ENCODE results near the gene PDIA5. TPM values are rescaled to one million over a fixed set of nuclear protein-coding genes. Genes with fewer than 3 reads are reported as not detected.

PDIA5 gene
- total RNA-seq, 4 donors from 2014 or later: 3.9 to 13.0 (median 12.0) TPM

DNA sequence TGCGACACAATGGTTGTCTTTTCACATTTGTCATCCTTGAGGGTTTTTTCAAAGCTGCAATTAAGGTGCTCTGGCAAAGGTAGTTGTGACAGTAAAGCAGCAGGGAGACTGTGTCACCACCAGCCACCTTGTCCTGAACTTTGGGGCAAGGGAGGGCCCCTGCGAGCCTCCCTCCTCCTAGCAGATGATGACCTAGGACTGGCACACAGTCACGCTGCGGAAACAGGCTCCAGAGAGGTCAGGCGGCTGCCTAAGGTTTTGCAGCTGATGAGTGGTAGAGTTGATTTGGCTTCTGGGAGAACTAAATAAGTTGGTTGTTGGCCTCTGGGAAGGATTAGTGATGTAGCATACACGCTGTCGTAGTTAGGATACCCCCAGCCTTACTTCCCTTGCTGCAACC is 62.7 kb downstream of the PDIA5 start:
- TF ChIP-seq, protein P1, sequence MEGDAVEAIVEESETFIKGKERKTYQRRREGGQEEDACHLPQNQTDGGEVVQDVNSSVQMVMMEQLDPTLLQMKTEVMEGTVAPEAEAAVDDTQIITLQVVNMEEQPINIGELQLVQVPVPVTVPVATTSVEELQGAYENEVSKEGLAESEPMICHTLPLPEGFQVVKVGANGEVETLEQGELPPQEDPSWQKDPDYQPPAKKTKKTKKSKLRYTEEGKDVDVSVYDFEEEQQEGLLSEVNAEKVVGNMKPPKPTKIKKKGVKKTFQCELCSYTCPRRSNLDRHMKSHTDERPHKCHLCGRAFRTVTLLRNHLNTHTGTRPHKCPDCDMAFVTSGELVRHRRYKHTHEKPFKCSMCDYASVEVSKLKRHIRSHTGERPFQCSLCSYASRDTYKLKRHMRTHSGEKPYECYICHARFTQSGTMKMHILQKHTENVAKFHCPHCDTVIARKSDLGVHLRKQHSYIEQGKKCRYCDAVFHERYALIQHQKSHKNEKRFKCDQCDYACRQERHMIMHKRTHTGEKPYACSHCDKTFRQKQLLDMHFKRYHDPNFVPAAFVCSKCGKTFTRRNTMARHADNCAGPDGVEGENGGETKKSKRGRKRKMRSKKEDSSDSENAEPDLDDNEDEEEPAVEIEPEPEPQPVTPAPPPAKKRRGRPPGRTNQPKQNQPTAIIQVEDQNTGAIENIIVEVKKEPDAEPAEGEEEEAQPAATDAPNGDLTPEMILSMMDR (IDR thresholded peaks at IDR 0.05): no peak
- TF ChIP-seq POLR2A (IDR thresholded peaks at IDR 0.05): no peak
- intact Hi-C loops (cut with DNase I): no loop called here
- no peaks in the 10 kb centered on the region for H3K27me3 ChIP-seq
- no peaks in the 10 kb centered on the region for H3K9me3 ChIP-seq
- no peak for DNase-seq
- H3K4me3 ChIP-seq: no peak overlapping the region
- no peaks in the 10 kb centered on the region for H3K4me1 ChIP-seq
- no peak overlapping the region for H3K27ac ChIP-seq
- H3K36me3 ChIP-seq: peaks cover 0 to 77% (median 10%) of the 10 kb centered on the region in 3 donors
- WGBS, 2 donors: 95 to 96% methylated on average over 3 to 4 of the region's 7 CpGs

DNA sequence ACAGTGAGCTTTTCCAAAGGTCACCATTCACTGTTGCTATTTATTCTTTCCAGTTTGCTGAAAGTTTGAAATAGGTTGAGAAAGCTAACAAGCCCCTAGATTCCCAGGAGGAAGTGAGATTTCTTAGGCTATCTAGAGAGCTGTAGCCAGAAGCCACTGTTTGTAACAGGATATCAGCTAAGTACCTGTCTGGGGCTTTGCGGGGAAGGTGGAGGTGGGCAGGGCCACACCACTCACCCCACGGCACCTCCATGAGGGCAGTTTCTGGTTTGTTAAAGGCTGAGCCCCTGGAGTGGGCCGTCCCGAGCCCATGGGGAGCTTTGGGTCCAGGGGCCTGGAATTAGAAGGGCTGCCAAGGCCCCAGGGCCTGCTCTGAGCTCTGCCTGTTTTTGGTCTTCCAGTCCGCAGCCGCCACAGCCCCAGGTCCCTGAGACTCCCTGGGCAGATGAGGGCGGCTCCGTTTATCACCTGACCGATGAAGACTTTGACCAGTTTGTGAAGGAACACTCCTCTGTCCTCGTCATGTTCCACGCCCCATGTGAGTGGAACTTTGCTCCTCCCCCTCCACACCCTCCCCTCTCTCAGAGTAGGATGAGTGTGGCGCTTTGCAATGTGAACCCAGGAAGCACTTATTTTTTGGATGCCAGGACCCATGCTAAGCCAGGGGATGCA is 63.4 kb downstream of the PDIA5 start:
- Histone ChIP-seq H3K36me3 (peaks cover 0 to 74% (median 10%) of the 10 kb centered on the region in 3 donors), H3K27ac (no peak overlapping the region), H3K4me3 (no peak overlapping the region), H3K9me3 (no peaks in the 10 kb centered on the region), H3K4me1 (no peaks in the 10 kb centered on the region), H3K27me3 (no peaks in the 10 kb centered on the region)
- intact Hi-C loops (cut with DNase I): no loop called here
- WGBS, 2 donors: 94% methylated on average over 7 of the region's 12 CpGs; no CpG with 5 or more reads in 1 of the 2 donors
- no peak for DNase-seq
- no peak for TF ChIP-seq POLR2A (IDR thresholded peaks at IDR 0.05)
- TF ChIP-seq, protein P1 (IDR thresholded peaks at IDR 0.05): no peak

DNA sequence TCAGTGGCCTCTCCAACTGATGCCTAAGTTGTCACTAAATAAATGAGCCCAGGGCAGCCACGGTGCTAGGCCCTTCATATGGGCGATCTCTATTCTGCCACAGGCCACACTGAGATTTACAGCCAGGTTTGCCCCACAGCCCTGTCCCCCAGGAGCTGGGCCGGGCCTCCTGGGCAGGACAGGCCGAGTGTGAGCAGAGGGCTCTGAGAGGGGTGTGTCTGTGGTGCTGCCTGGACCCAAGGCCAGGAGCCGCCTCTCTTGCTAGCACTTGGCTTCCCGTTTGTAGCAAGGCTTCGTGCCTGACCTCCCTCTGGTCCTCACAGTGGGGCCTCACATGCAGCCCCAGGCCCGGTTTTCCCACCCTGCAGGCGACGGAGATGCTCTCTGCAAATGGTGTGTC is 67.8 kb downstream of the PDIA5 start:
- Histone ChIP-seq H3K4me1 (no peaks in the 10 kb centered on the region), H3K27me3 (no peaks in the 10 kb centered on the region), H3K9me3 (no peaks in the 10 kb centered on the region), H3K36me3 (peaks cover 0 to 75% (median 10%) of the 10 kb centered on the region in 3 donors), H3K4me3 (no peak overlapping the region), H3K27ac (no peak overlapping the region)
- WGBS, 2 donors: 81 to 95% methylated on average over 3 to 6 of the region's 10 CpGs
- TF ChIP-seq, protein P1 (IDR thresholded peaks at IDR 0.05): no peak
- TF ChIP-seq POLR2A (IDR thresholded peaks at IDR 0.05): no peak
- no peak for DNase-seq
- intact Hi-C loops (cut with DNase I): no loop called here

DNA sequence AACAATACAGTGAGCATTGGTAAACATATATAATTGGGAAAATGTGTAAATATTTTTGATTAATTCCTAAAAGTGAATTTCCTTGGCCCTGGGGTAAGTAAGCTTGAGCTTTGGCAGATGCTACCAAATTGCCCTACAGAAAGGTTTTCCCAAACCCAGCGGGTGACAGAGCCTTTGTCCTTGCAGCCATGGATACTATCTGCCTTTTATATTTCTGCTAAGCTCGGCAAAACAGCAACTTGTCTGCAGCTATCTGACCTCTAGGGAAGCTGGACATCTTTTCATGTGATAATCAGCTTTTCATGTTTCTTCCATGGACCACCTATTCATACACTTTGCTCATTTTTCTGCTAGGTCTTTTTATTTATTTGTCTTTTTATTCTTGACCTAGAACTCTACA is 70.2 kb downstream of the PDIA5 start:
- Histone ChIP-seq H3K4me1 (no peaks in the 10 kb centered on the region), H3K9me3 (no peaks in the 10 kb centered on the region), H3K36me3 (peaks cover 0 to 76% (median under 1%) of the 10 kb centered on the region in 3 donors), H3K27me3 (no peaks in the 10 kb centered on the region), H3K27ac (no peak overlapping the region), H3K4me3 (no peak overlapping the region)
- WGBS, 2 donors: 87 to 91% methylated on average over 2 of the region's 2 CpGs
- no peak for DNase-seq
- TF ChIP-seq, protein P1 (IDR thresholded peaks at IDR 0.05): no peak
- TF ChIP-seq POLR2A (IDR thresholded peaks at IDR 0.05): no peak
- intact Hi-C loops (cut with DNase I): no loop called here

DNA sequence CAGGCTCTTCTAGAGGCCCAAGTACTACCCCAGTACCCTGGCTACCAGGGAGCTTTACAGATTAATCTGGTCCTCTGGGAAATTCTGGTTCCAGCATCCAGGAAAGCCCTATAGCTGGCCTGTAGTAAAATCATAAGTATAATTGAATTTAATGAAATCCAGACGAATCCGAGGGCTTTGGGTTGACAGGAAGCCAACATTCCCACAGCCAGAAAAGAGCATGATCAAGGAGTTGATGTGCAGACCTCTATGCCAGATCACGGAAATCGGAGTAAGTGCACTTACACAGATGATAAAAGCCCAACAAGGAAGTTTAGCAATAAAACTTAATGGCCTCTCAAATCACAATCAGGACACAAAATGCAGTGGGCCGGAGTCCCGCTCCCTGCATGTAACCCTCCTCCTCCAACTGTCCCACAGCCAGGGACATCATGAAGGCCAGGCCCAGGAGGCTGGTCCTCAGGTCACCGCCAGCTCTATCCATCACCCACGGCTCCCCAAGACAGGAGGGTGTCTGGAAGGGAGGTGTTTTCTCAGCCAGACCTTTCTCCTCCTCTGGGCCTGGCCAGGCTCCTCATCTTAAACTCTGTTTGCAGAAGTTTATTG is 72.1 kb downstream of the PDIA5 start:
- H3K36me3 ChIP-seq: peaks cover 0 to 66% (median 0%) of the 10 kb centered on the region in 3 donors

More for the DNA sequence above, 72.1 kb downstream of the PDIA5 start:
- Histone ChIP-seq H3K4me3 (no peak overlapping the region), H3K27me3 (no peaks in the 10 kb centered on the region), H3K4me1 (no peaks in the 10 kb centered on the region), H3K27ac (no peak overlapping the region), H3K9me3 (no peaks in the 10 kb centered on the region)
- intact Hi-C loops (cut with DNase I): no loop called here
- WGBS, 2 donors: 83 to 94% methylated on average over 7 to 8 of the region's 8 CpGs
- no peak for DNase-seq
- TF ChIP-seq POLR2A (IDR thresholded peaks at IDR 0.05): no peak
- TF ChIP-seq, protein P1 (IDR thresholded peaks at IDR 0.05): no peak

Measured in esophagus squamous epithelium (tissue), 5 donors.